Measurements from ENCODE around the gene CGB2. TPM values are rescaled to one million over a fixed set of nuclear protein-coding genes. Genes with fewer than 3 reads are reported as not detected.

Gene CGB2
- total RNA-seq, 1 donor from 2014 or later, result not detected

GRCh38 chr19:49067554-49067953, 35.9 kb downstream of the CGB2 start:
- DNase-seq (ENCODE audit: extremely low spot score, unreplicated experiment), result no peak
- TF ChIP-seq CTCF (conservative IDR thresholded peaks at IDR 0.05), result no peak
- Mint-ChIP-seq H3K4me3 (no peak overlapping the region), H3K9me3 (peaks cover 10% of the 10 kb centered on the region), H3K4me1 (ENCODE audit: unreplicated experiment) (peaks cover 20% of the 10 kb centered on the region), H3K27ac (peak overlapping the region; percentile 4), H3K36me3 (no peaks in the 10 kb centered on the region), H3K27me3 (peaks cover 58% of the 10 kb centered on the region)

- Mint-ChIP-seq H3K4me1 (ENCODE audit: unreplicated experiment) (peaks cover 30% of the 10 kb centered on the region), H3K4me3 (no peak overlapping the region), H3K27ac (no peak overlapping the region), H3K9me3 (peaks cover 10% of the 10 kb centered on the region), H3K27me3 (peaks cover 73% of the 10 kb centered on the region), H3K36me3 (no peaks in the 10 kb centered on the region)
- DNase-seq (ENCODE audit: extremely low spot score, unreplicated experiment), result no peak
- no peak for TF ChIP-seq CTCF (conservative IDR thresholded peaks at IDR 0.05)
These were observed 37.3 kb downstream of the CGB2 start for GRCh38 chr19:49069026-49069425.

- Mint-ChIP-seq H3K36me3 (no peaks in the 10 kb centered on the region), H3K27me3 (peaks cover 80% of the 10 kb centered on the region), H3K4me3 (no peak overlapping the region), H3K27ac (no peak overlapping the region), H3K9me3 (peaks cover 10% of the 10 kb centered on the region), H3K4me1 (ENCODE audit: unreplicated experiment) (peaks cover 29% of the 10 kb centered on the region)
- DNase-seq (ENCODE audit: extremely low spot score, unreplicated experiment), result no peak
- TF ChIP-seq CTCF (conservative IDR thresholded peaks at IDR 0.05), result no peak
These were observed 38.7 kb downstream of the CGB2 start for GRCh38 chr19:49070416-49070815.

DNA sequence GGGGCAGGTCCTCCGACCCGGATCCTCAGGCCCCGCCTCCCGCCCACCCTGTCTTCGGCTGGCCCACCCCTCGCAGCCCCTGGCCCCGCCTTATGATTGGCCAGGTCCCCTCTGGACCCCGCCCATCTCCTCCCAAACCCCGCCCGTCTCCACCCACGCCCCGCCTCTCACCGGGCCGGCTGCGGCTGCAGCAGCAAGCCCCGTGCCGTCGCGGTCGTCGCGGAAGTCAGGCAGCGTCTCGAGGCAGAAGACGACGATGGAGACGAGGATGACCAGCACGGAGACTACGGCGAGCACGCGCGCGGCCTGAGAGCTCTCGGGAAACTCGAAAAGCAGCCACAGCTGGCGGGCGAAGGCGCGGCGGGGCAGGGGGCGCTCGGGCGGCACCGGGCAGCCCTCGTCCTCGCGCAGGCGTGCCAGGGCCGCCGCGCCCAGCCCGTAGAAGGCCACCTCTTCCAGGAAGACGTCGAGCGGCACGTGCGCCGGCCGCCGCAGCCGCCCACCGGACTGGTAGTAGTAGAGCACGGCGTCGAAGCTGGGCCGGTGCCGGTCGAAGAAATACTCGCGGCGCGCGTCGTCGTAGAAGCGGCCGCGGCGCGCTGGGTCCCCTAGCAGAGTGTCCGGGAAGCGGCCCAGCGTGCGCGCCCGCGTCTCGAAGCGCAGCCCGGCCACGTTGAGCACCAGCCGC, 40.3 kb downstream of the CGB2 start:
- Mint-ChIP-seq H3K27ac (no peak overlapping the region), H3K4me3 (peak overlapping the region; percentile 47), H3K9me3 (peaks cover 10% of the 10 kb centered on the region), H3K27me3 (peaks cover 68% of the 10 kb centered on the region), H3K4me1 (ENCODE audit: unreplicated experiment) (peaks cover 16% of the 10 kb centered on the region), H3K36me3 (no peaks in the 10 kb centered on the region)
- no peak for TF ChIP-seq CTCF (conservative IDR thresholded peaks at IDR 0.05)
- no peak for DNase-seq (ENCODE audit: extremely low spot score, unreplicated experiment)

DNA sequence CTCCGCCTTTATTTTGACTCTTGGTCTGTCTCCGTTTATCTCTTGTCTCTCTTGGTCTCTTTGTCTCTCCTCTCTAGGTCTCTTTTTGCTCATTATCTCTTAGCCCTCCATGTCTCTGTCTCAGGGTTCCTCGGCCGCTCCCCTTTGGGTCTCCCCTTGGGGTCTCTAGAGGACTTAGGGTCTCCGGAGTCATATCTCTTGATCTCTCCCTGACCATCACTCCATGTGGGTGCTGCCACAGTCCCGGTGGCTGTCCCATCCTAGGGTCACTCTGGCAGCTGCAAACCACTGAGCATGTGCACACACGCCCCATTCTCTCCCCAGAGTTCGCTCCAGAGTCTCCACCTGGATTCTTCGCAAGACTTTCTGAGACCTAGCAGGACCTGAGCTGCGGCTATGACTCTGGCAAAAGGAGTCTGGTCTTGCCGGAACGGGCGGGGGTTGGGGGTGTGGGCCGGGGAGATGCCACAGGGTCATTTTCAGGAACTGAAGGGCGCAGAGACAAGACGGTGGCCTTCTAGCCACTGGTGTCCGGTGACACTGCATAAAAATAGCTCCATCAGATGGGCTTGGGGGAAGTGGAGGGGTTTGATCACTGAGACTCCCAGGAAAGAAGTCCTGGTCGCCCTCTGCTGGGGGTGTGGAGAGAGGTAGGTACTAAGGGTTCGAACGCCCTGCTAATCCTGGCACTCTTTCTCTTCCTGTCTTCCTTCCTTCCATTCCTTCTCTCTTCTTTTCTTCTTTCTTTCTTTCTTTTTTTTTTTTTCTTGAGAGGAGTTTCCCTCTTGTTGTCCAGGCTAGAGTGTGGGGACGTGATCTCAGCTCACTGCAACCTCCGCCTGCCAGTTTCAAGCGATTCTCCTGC, 42.1 kb downstream of the CGB2 start:
- peaks cover 55% of the 10 kb centered on the region for H3K27me3 Mint-ChIP-seq
- peaks cover 10% of the 10 kb centered on the region for H3K4me1 Mint-ChIP-seq (ENCODE audit: unreplicated experiment)
- H3K4me3 Mint-ChIP-seq, result peak overlapping the region; percentile 67
- H3K9me3 Mint-ChIP-seq, result peaks cover 10% of the 10 kb centered on the region
- peak; percentile 36 for TF ChIP-seq CTCF (conservative IDR thresholded peaks at IDR 0.05)
- no peak for DNase-seq (ENCODE audit: extremely low spot score, unreplicated experiment)
- H3K27ac Mint-ChIP-seq, result peak overlapping the region; percentile 22
- no peaks in the 10 kb centered on the region for H3K36me3 Mint-ChIP-seq
